Measurements from ENCODE around the gene ADAMTS4. TPM values are rescaled to one million over a fixed set of nuclear protein-coding genes. Genes with fewer than 3 reads are reported as not detected.
A peak's percentile ranks its signal among the peaks of the same experiment; 100 is the strongest.

Gene ADAMTS4
- total RNA-seq, 1 donor from 2014 or later, result 1.2 TPM

DNA sequence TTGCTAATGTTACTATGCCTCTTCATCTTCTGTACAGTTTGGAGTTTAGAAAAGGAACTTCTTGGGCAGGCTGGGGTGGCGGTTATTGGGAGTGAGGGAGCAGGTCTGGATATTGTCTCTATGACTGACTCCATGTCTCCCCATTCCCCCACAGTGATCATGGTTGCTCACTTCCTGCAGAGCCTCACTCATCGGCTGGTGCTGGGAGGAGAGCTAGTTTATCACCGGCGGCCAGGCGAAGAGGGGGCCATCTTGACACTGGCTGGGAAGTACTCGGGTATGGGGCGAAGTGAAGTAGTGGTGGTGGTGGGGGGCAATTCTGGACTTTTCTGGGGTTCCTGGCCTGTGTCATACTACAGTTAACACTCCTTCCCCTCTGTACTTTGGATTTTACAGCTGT lies 29.2 kb upstream of the ADAMTS4 start:
- peaks cover 22% of the 10 kb centered on the region for H3K4me1 Mint-ChIP-seq (ENCODE audit: unreplicated experiment)
- peak overlapping the region; percentile 64 for H3K27ac Mint-ChIP-seq (ENCODE audit: unreplicated experiment)
- TF ChIP-seq, protein P1, sequence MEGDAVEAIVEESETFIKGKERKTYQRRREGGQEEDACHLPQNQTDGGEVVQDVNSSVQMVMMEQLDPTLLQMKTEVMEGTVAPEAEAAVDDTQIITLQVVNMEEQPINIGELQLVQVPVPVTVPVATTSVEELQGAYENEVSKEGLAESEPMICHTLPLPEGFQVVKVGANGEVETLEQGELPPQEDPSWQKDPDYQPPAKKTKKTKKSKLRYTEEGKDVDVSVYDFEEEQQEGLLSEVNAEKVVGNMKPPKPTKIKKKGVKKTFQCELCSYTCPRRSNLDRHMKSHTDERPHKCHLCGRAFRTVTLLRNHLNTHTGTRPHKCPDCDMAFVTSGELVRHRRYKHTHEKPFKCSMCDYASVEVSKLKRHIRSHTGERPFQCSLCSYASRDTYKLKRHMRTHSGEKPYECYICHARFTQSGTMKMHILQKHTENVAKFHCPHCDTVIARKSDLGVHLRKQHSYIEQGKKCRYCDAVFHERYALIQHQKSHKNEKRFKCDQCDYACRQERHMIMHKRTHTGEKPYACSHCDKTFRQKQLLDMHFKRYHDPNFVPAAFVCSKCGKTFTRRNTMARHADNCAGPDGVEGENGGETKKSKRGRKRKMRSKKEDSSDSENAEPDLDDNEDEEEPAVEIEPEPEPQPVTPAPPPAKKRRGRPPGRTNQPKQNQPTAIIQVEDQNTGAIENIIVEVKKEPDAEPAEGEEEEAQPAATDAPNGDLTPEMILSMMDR (IDR thresholded peaks at IDR 0.05), result no peak
- H3K9me3 Mint-ChIP-seq (ENCODE audit: unreplicated experiment), result no peaks in the 10 kb centered on the region
- H3K4me3 Mint-ChIP-seq (ENCODE audit: unreplicated experiment), result no peak overlapping the region
- H3K27me3 Mint-ChIP-seq (ENCODE audit: unreplicated experiment), result no peaks in the 10 kb centered on the region
- DNase-seq (ENCODE audit: extremely low spot score, unreplicated experiment), result no peak
- peaks cover 7% of the 10 kb centered on the region for H3K36me3 Mint-ChIP-seq (ENCODE audit: unreplicated experiment)

DNA sequence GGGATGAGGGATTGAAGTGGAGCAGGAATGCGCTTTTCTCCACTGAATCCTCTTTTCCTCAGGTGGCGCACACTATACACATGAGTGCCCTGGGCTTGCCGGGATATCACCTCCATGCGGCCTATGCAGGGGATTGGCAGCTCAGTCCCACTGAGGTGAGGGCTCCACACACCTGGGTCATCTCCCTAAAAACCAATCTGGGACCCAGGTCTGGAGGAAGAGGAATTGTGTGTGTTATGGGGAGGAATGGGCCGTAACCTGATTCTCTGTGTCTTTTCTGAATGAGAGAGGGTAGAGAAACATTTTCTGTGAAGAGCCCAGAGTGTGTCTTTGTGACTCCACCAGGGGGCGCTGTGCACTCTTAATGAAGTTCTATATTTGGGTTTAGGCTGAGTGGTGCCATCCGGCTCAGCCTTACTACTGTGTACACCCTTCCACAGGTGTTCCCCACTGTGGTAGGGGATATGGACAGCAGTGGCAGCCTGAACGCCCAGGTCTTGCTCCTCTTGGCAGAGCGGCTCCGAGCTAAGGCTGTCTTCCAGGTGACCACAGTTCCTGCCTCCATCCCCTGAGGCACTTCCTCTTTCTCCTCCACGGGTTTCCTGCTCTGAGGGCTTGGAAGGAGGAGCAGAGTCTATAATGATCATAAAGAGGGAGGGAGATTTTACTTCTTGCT lies 28.5 kb upstream of the ADAMTS4 start:
- TF ChIP-seq, protein P1 (IDR thresholded peaks at IDR 0.05), result peak; percentile 86
- H3K27ac Mint-ChIP-seq (ENCODE audit: unreplicated experiment), result peak overlapping the region; percentile 64
- peaks cover 2% of the 10 kb centered on the region for H3K27me3 Mint-ChIP-seq (ENCODE audit: unreplicated experiment)
- peaks cover 7% of the 10 kb centered on the region for H3K36me3 Mint-ChIP-seq (ENCODE audit: unreplicated experiment)
- peak overlapping the region; percentile 100 for H3K4me3 Mint-ChIP-seq (ENCODE audit: unreplicated experiment)
- DNase-seq (ENCODE audit: extremely low spot score, unreplicated experiment), result peak; percentile 92
- no peaks in the 10 kb centered on the region for H3K9me3 Mint-ChIP-seq (ENCODE audit: unreplicated experiment)
- H3K4me1 Mint-ChIP-seq (ENCODE audit: unreplicated experiment), result peaks cover 22% of the 10 kb centered on the region

DNA sequence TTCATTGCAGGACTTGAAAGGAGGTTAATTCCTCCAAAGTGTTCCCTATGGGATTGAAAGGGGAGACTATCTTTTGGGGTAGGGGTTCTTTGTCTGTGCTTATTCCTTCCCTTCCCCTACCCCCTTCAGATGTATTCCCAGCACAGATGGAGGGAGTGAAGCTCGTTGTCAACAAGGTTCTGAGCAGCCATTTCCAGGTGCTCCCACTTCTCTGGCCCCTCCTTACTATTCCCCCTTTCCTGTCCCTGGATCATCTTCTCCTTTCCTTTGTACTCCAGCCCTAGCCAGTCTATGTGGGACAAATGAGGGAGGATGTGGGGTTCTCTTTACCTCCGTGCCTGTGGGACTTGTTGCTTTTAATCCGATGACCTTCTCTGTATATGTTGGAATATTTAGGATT lies 27.9 kb upstream of the ADAMTS4 start:
- Mint-ChIP-seq H3K27ac (ENCODE audit: unreplicated experiment) (peak overlapping the region; percentile 64), H3K4me1 (ENCODE audit: unreplicated experiment) (peaks cover 22% of the 10 kb centered on the region), H3K9me3 (ENCODE audit: unreplicated experiment) (no peaks in the 10 kb centered on the region), H3K36me3 (ENCODE audit: unreplicated experiment) (peaks cover 7% of the 10 kb centered on the region), H3K4me3 (ENCODE audit: unreplicated experiment) (peak overlapping the region; percentile 100), H3K27me3 (ENCODE audit: unreplicated experiment) (peaks cover 5% of the 10 kb centered on the region)
- TF ChIP-seq, protein P1 (IDR thresholded peaks at IDR 0.05), result no peak
- DNase-seq (ENCODE audit: extremely low spot score, unreplicated experiment), result no peak

DNA sequence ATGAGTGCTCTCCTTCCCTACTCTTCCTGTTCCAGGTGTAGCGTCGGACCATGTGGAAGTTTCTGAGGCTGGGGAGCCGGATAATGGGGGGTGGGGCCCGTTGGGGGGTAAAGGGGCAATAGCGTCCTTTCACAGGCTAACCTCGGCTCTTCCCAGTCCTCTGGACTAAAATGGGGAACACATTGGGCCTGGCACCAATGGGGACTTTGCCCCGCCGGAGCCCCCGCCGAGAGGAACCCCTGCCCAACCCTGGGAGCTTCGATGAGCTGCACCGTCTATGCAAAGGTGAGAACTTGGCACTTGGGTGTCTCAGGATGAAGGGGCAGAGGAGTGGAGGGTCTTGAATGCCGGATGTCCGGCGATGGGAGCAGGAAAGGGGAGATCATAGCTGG lies 27.5 kb upstream of the ADAMTS4 start:
- Mint-ChIP-seq H3K27ac (ENCODE audit: unreplicated experiment) (peak overlapping the region; percentile 97), H3K4me3 (ENCODE audit: unreplicated experiment) (peak overlapping the region; percentile 100), H3K4me1 (ENCODE audit: unreplicated experiment) (peaks cover 22% of the 10 kb centered on the region), H3K9me3 (ENCODE audit: unreplicated experiment) (no peaks in the 10 kb centered on the region), H3K27me3 (ENCODE audit: unreplicated experiment) (peaks cover 5% of the 10 kb centered on the region), H3K36me3 (ENCODE audit: unreplicated experiment) (peaks cover 7% of the 10 kb centered on the region)
- TF ChIP-seq, protein P1 (IDR thresholded peaks at IDR 0.05), result no peak
- no peak for DNase-seq (ENCODE audit: extremely low spot score, unreplicated experiment)

DNA sequence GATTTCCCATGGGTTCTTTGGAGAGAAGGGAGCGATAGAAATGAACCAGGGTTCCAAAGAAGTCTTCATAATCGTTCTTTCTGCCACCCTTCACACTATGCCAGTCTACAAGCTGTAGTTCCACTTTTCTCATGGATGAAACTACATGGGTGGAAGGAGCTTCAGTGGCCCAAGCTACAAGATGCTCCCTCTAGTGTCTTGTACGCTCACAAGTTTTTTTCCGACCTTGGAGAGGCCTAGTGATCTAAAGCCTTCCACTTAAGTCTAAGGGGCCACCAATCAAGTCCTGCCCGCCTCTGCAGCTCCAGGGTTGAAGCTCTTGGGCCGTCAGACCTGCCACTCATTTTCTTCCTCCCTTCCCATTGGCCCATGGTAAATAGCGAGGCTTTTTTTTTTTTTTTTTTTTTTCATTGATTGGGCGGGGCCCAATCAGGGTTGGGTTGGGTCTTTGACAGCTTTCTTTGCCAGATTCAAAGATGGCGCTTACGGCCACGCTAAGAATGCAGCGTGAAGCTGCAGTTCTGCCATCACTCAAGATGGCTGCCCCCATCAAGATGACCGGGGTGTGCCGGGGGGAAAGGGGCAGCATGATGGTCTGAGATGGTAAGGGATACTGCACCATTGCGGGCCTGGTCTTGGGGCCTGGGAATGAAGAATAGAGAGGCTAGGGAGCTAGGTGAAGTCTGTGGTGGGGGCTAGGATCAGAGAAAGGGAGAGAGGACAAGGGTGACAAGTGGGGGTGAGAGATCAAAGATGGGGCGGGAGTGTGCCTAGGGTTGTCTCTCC lies 26.9 kb upstream of the ADAMTS4 start, which contains the start of gene TOMM40L:
TOMM40L (plus strand) TSS at position 527 of the 786 bp plus-strand sequence. CDS start 430 bp downstream, outside the sequence.
- Mint-ChIP-seq H3K9me3 (ENCODE audit: unreplicated experiment) (no peaks in the 10 kb centered on the region), H3K4me1 (ENCODE audit: unreplicated experiment) (peaks cover 22% of the 10 kb centered on the region), H3K4me3 (ENCODE audit: unreplicated experiment) (peak within 1 kb of the TSS; percentile 100), H3K27ac (ENCODE audit: unreplicated experiment) (peak within 1 kb of the TSS; percentile 97), H3K36me3 (ENCODE audit: unreplicated experiment) (peaks cover 7% of the 10 kb centered on the region), H3K27me3 (ENCODE audit: unreplicated experiment) (peaks cover 5% of the 10 kb centered on the region)
- TF ChIP-seq, protein P1 (IDR thresholded peaks at IDR 0.05), result peak; percentile 64
- DNase-seq (ENCODE audit: extremely low spot score, unreplicated experiment), result peak; percentile 95

Measured in osteocyte (in vitro differentiated cells).